A549 treated with RU486 at 1 μM for 4 hours (cell line): Measurements from ENCODE around the gene CPVL. TPM values are rescaled to one million over a fixed set of nuclear protein-coding genes. Genes with fewer than 3 reads are reported as not detected.

ENCODE experiments used
- total RNA-seq: library from RNA; stranded (reverse); fragments of 200-300 nt; extraction: Qiagen RNA extraction; gene quantifications from 5 replicates; pipeline ENCODE4 v1.2.3, GENCODE V29; 2022; ENCODE audit warnings: low read depth

The CPVL gene
- 0.14 to 0.34 TPM (median 0.28 TPM) in 5 replicates for total RNA-seq

GRCh38 chr7:29146057-29146706 is at the start of gene CPVL:
Gene CPVL, minus strand, starts transcription at chr7:29146537. Its CDS starts 25,476 bp downstream, at chr7:29121061.

GRCh38 chr7:29194594-29195427 is 48.5 kb upstream of the CPVL start, which contains the start of gene CHN2:
Gene CHN2, plus strand, starts transcription at chr7:29194775.

GRCh38 chr7:28958235-28958979 is 187.9 kb downstream of the CPVL start, which contains the start of gene TRIL:
Gene TRIL, minus strand, starts transcription at chr7:28958330. Its CDS starts 284 bp downstream, at chr7:28958046.

Other genes starting within 250 kb of the CPVL start
- not detected in 5 replicates for gene TRIL, start 188.2 kb downstream of the CPVL start, total RNA-seq
- gene CHN2, start 48.2 kb upstream of the CPVL start, total RNA-seq = 0.07 to 0.27 TPM in 2 of 5 replicates, not detected in the others